ENCODE data around the gene SLIT3.

Gene SLIT3

DNA sequence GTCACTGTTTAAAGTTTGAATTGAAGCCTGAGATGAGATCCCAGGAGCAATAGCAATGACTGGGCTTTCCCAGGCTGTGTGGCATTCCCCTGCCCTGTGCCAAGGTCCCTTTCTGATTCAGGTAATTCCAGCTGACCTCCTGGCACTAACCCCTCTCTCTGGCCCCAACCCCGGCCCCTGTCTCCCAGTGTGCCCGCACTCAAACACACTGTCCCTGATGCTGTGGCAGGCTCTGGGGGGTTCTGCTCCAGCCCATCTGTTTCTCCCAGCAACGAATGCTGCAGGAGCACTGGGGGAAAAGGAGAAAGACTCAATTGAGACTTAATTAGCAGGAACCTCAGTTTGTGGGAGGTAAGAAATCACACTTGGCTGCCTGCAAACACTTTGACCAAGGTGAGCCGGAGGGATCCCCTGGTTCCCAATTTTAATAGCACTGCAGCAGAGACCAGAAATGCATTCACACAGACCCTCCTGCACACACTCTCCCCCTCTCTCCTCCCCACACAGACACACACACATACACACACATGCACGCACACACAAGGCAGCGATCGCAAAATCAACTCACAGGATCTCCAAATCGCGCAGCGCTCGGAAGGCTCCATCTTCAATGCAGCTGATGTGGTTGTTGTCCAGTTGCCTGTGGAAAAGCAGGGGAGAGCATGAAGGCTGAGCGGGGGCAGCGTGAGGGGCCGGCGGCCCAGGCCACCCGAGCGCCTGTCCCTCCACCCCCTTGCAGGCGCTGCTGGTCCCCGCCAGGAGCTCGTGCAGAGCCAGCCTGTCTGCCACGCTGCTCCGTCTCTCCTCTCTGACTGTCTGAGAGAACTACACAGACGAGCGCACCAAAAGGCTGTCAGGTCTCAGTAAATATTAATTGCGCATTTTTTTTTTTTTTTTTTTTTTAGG, 456.7 kb downstream of the SLIT3 start:
- Histone ChIP-seq H3K36me3 (ENCODE audit: control insufficient read depth, insufficient read depth, low read length) (no peaks in the 10 kb centered on the region), H3K4me2 (ENCODE audit: low read length) (no peak overlapping the region), H3K9me3 (ENCODE audit: control insufficient read depth, low read length) (no peaks in the 10 kb centered on the region), H3K27me3 (ENCODE audit: control insufficient read depth, insufficient read depth, low read length) (no peaks in the 10 kb centered on the region), H3K79me2 (peaks cover 4% of the 10 kb centered on the region), H3K9ac (no peak overlapping the region), H2AFZ (no peak overlapping the region), H3K4me3 (ENCODE audit: low read depth, low read length) (no peak overlapping the region), H3K27ac (no peak overlapping the region), H3K4me1 (peaks cover 7% of the 10 kb centered on the region)
- TF ChIP-seq, protein P1, sequence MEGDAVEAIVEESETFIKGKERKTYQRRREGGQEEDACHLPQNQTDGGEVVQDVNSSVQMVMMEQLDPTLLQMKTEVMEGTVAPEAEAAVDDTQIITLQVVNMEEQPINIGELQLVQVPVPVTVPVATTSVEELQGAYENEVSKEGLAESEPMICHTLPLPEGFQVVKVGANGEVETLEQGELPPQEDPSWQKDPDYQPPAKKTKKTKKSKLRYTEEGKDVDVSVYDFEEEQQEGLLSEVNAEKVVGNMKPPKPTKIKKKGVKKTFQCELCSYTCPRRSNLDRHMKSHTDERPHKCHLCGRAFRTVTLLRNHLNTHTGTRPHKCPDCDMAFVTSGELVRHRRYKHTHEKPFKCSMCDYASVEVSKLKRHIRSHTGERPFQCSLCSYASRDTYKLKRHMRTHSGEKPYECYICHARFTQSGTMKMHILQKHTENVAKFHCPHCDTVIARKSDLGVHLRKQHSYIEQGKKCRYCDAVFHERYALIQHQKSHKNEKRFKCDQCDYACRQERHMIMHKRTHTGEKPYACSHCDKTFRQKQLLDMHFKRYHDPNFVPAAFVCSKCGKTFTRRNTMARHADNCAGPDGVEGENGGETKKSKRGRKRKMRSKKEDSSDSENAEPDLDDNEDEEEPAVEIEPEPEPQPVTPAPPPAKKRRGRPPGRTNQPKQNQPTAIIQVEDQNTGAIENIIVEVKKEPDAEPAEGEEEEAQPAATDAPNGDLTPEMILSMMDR (IDR thresholded peaks at IDR 0.05), result no peak

GRCh38 chr5:168843277-168844015, 457.5 kb downstream of the SLIT3 start:
- Histone ChIP-seq H3K9me3 (ENCODE audit: control insufficient read depth, low read length) (no peaks in the 10 kb centered on the region), H3K4me3 (ENCODE audit: low read depth, low read length) (no peak overlapping the region), H2AFZ (no peak overlapping the region), H3K36me3 (ENCODE audit: control insufficient read depth, insufficient read depth, low read length) (no peaks in the 10 kb centered on the region), H3K27me3 (ENCODE audit: control insufficient read depth, insufficient read depth, low read length) (no peaks in the 10 kb centered on the region), H3K27ac (no peak overlapping the region), H3K4me1 (peaks cover under 1% of the 10 kb centered on the region), H3K4me2 (ENCODE audit: low read length) (no peak overlapping the region), H3K79me2 (peaks cover 4% of the 10 kb centered on the region), H3K9ac (no peak overlapping the region)
- TF ChIP-seq, protein P1 (IDR thresholded peaks at IDR 0.05), result no peak

DNA sequence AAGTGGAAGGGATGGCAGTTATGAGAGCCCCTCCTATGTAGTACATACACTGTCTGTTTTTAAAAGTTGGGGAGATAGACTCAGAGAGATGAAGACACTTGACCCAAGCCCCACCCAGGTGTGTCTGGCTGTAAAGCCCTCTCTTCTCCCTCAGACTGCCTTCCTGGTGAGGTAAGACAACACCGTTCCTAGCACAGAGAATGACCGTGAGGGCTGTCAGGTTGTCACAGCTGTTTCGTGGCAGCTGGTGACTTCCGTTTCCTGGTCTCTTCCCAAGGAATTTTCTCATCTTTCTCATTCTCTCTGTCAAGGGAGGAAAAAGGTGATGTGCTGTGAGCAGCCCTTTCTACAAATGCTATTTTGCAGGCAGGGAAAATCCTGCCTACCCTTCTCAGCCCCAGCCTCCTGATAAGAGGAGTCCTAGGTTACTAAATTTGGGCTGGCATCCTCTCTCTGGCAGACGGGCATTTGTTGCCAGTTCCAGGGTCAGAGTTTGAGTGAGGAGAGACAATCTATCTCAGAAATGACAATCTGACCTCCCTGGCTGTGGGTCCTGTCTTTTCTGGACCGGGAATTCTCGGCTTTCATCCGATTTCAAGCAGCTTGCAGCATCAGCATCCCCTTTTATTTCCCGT, 458.3 kb downstream of the SLIT3 start:
- H3K4me3 ChIP-seq (ENCODE audit: low read depth, low read length), result no peak overlapping the region
- H3K4me1 ChIP-seq, result no peaks in the 10 kb centered on the region
- TF ChIP-seq, protein P1 (IDR thresholded peaks at IDR 0.05), result no peak
- no peak overlapping the region for H3K9ac ChIP-seq
- H3K9me3 ChIP-seq (ENCODE audit: control insufficient read depth, low read length), result no peaks in the 10 kb centered on the region
- no peaks in the 10 kb centered on the region for H3K36me3 ChIP-seq (ENCODE audit: control insufficient read depth, insufficient read depth, low read length)
- H3K4me2 ChIP-seq (ENCODE audit: low read length), result no peak overlapping the region
- peaks cover 2% of the 10 kb centered on the region for H3K79me2 ChIP-seq
- no peak overlapping the region for H3K27ac ChIP-seq
- no peaks in the 10 kb centered on the region for H3K27me3 ChIP-seq (ENCODE audit: control insufficient read depth, insufficient read depth, low read length)
- H2AFZ ChIP-seq, result no peak overlapping the region

DNA sequence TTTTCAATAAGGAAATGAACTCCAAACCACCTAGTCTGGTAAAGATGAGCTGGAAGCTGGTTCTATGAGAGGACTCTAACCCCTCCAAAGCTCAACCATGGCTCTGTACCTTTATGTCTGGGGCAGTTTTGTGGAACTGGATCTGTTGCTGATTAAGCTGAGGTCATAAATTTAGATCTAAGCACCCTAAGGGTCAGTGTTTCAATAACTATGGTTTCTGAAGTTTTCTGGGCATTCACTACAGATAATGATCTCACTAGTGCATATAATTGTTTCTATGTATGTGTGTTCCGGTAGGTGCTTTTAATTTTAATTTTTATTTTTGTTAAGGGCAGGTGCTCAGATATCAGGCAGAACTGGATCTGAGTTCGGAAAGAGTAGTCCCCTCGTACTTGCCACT, 463.1 kb downstream of the SLIT3 start:
- Histone ChIP-seq H3K27me3 (ENCODE audit: control insufficient read depth, insufficient read depth, low read length) (no peaks in the 10 kb centered on the region), H3K4me2 (ENCODE audit: low read length) (no peak overlapping the region), H3K9ac (no peak overlapping the region), H3K79me2 (no peaks in the 10 kb centered on the region), H3K4me3 (ENCODE audit: low read depth, low read length) (no peak overlapping the region), H3K36me3 (ENCODE audit: control insufficient read depth, insufficient read depth, low read length) (no peaks in the 10 kb centered on the region), H2AFZ (no peak overlapping the region), H3K27ac (no peak overlapping the region), H3K9me3 (ENCODE audit: control insufficient read depth, low read length) (no peaks in the 10 kb centered on the region), H3K4me1 (no peaks in the 10 kb centered on the region)
- TF ChIP-seq, protein P1 (IDR thresholded peaks at IDR 0.05), result no peak
